H1 (cell line): ENCODE measurements around the gene CEACAM20. TPM values are rescaled to one million over a fixed set of nuclear protein-coding genes. Genes with fewer than 3 reads are reported as not detected.

ENCODE experiments used
- CTCF ChIA-PET: fragments of 300-600 bp; sonication (Branson Sonifier 250); formaldehyde crosslinking; loops from one replicate; lab custom pipeline; 2021; ENCODE audit not compliant: partially characterized antibody; lab: Charles Lee
- POLR2A ChIA-PET: fragments of 300-600 bp; sonication (Branson Sonifier 250); formaldehyde crosslinking; loops from one replicate; lab custom pipeline; 2021; ENCODE audit warnings: inconsistent platforms; ENCODE audit not compliant: partially characterized antibody; lab: Charles Lee
- DNase-seq, 2 experiments: peaks; one replicate each; pipeline versions ENCODE4 v3.0.0 to v3.0.0-alpha.2; 2010 to 2022; ENCODE audit warnings: low spot score in 2 of 2, low read depth in 1 of 2, mixed read lengths in 1 of 2
- FAIRE-seq: peaks from 2 replicates; lab custom pipeline; 2011; peaks lifted over from hg19 to GRCh38; lab: Jason Lieb, UNC
- H2AFZ ChIP-seq: 2 replicates; pipeline ENCODE4 v1.8.1; 2012; ENCODE audit warnings: low read length, inconsistent platforms
- H2AK5ac ChIP-seq: 2 replicates; pipeline ENCODE4 v1.6.1; 2013; ENCODE audit warnings: low read depth, low read length
- H2BK120ac ChIP-seq: replicated peaks from 2 replicates; pipeline ENCODE3; 2013; ENCODE audit warnings: low read depth, low read length, inconsistent platforms
- H2BK12ac ChIP-seq: 2 replicates; pipeline ENCODE4 v1.6.1; 2013; ENCODE audit warnings: low read depth, low read length
- H2BK15ac ChIP-seq: 2 replicates; pipeline ENCODE4 v1.6.1; 2013; ENCODE audit warnings: low read length
- H2BK20ac ChIP-seq: 2 replicates; pipeline ENCODE4 v1.6.1; 2013; ENCODE audit warnings: low read length
- H2BK5ac ChIP-seq: 2 replicates; pipeline ENCODE4 v1.6.1; 2013; ENCODE audit warnings: low read depth, low read length
- H3K14ac ChIP-seq: 2 replicates; pipeline ENCODE4 v1.6.1; 2013; ENCODE audit warnings: inconsistent platforms; ENCODE audit not compliant: insufficient read length
- H3K18ac ChIP-seq: 2 replicates; pipeline ENCODE4 v1.6.1; 2013; ENCODE audit warnings: low read length; ENCODE audit errors: extremely low read depth
- H3K23ac ChIP-seq: 2 replicates; pipeline ENCODE4 v1.6.1; 2013; ENCODE audit warnings: inconsistent platforms; ENCODE audit not compliant: insufficient read length
- H3K23me2 ChIP-seq: 2 replicates; pipeline ENCODE4 v1.6.1; 2013; ENCODE audit warnings: low read depth, low read length
- H3K27ac ChIP-seq: 2 replicates; pipeline ENCODE4 v1.6.1; 2011; ENCODE audit warnings: low read depth, low read length, inconsistent platforms
- H3K27me3 ChIP-seq, 4 experiments: replicated peaks in 1 of 4; 1 replicate in 1 of 4; 2 replicates in 3 of 4; pipeline versions ENCODE4 v1.6.1 to v1.8.1; 2011 to 2013; ENCODE audit warnings: low read length in 3 of 4, mild to moderate bottlenecking in 3 of 4, inconsistent platforms in 2 of 4, mixed read lengths in 2 of 4, moderate library complexity in 1 of 4; ENCODE audit not compliant: control insufficient read depth in 3 of 4, insufficient read depth in 3 of 4; ENCODE audit errors: extremely low read depth in 1 of 4
- H3K36me3 ChIP-seq, 4 experiments: 2 replicates each; pipeline versions ENCODE4 v1.6.1 to v1.8.1; 2011 to 2013; ENCODE audit warnings: mild to moderate bottlenecking in 4 of 4, low read length in 3 of 4, moderate library complexity in 2 of 4, control low read depth in 1 of 4, inconsistent platforms in 1 of 4; ENCODE audit not compliant: insufficient read depth in 4 of 4, control insufficient read depth in 2 of 4
- H3K4ac ChIP-seq: replicated peaks from 2 replicates; pipeline ENCODE3; 2013; ENCODE audit warnings: low read length, low read depth, mixed read lengths, inconsistent platforms; ENCODE audit not compliant: insufficient read length
- H3K4me1 ChIP-seq, 4 experiments: replicated peaks in 1 of 4; 1 replicate in 1 of 4; 2 replicates in 3 of 4; pipeline versions ENCODE4 v1.6.1 to v1.8.1; 2011 to 2013; ENCODE audit warnings: low read length in 3 of 4, inconsistent platforms in 2 of 4, mixed read lengths in 1 of 4; ENCODE audit not compliant: insufficient read depth in 4 of 4, control insufficient read depth in 3 of 4
- H3K4me2 ChIP-seq, 2 experiments: 2 replicates each; pipeline versions ENCODE4 v1.6.1 to v1.8.1; 2011 to 2013; ENCODE audit warnings: low read depth in 2 of 2, low read length in 2 of 2, control low read depth in 1 of 2, inconsistent platforms in 1 of 2, mild to moderate bottlenecking in 1 of 2; ENCODE audit not compliant: insufficient read depth in 1 of 2
- H3K4me3 ChIP-seq, 4 experiments: fragments of 200-600, 300-600 bp in 1 of 4; sonication (generic), shearing (Covaris generic), sonication (Bioruptor Twin) in 1 of 4; 2 replicates each; pipeline versions ENCODE4 v1.5.1 to v1.8.1; 2011 to 2016; ENCODE audit warnings: low read length in 4 of 4, low read depth in 3 of 4, control low read depth in 2 of 4, inconsistent platforms in 2 of 4, mild to moderate bottlenecking in 2 of 4, mixed read lengths in 1 of 4, moderate library complexity in 1 of 4; ENCODE audit not compliant: insufficient read depth in 2 of 4; ENCODE audit errors: extremely low read depth in 1 of 4
- H3K56ac ChIP-seq: replicated peaks from 2 replicates; pipeline ENCODE3; 2013; ENCODE audit warnings: low read depth, mild to moderate bottlenecking, mixed read lengths, low read length, inconsistent platforms; ENCODE audit not compliant: insufficient read length
- H3K79me1 ChIP-seq: 2 replicates; pipeline ENCODE4 v1.6.1; 2013; ENCODE audit warnings: low read depth, low read length, control low read depth
- H3K79me2 ChIP-seq, 2 experiments: 2 replicates each; pipeline versions ENCODE4 v1.6.1 to v1.8.1; 2012 to 2013; ENCODE audit warnings: low read length in 2 of 2, mild to moderate bottlenecking in 2 of 2, inconsistent platforms in 1 of 2; ENCODE audit not compliant: insufficient read depth in 2 of 2, control insufficient read depth in 1 of 2
- H3K9ac ChIP-seq, 4 experiments: replicated peaks in 1 of 4; 1 replicate in 1 of 4; 2 replicates in 3 of 4; pipeline versions ENCODE4 v1.6.1 to v1.8.1; 2011 to 2013; ENCODE audit warnings: low read depth in 3 of 4, low read length in 3 of 4, control low read depth in 2 of 4, mild to moderate bottlenecking in 2 of 4, moderate library complexity in 2 of 4, inconsistent platforms in 1 of 4; ENCODE audit errors: extremely low read depth in 1 of 4
- H3K9me3 ChIP-seq, 2 experiments: 2 replicates each; pipeline versions ENCODE4 v1.6.1 to v1.8.1; 2012 to 2013; ENCODE audit warnings: mild to moderate bottlenecking in 2 of 2, moderate library complexity in 2 of 2, control low read depth in 1 of 2, inconsistent platforms in 1 of 2, low read depth in 1 of 2, low read length in 1 of 2, mixed read lengths in 1 of 2; ENCODE audit not compliant: insufficient read depth in 2 of 2
- H4K20me1 ChIP-seq, 2 experiments: replicated peaks in 1 of 2; 2 replicates each; pipeline versions ENCODE3 to v1.8.1; 2011 to 2013; ENCODE audit warnings: inconsistent platforms in 2 of 2, low read length in 2 of 2, mild to moderate bottlenecking in 1 of 2; ENCODE audit not compliant: insufficient read depth in 2 of 2, control insufficient read depth in 1 of 2
- H4K5ac ChIP-seq: 2 replicates; pipeline ENCODE4 v1.6.1; 2013; ENCODE audit warnings: low read length, low read depth, mixed read lengths, inconsistent platforms; ENCODE audit not compliant: insufficient read length
- H4K8ac ChIP-seq: 2 replicates; pipeline ENCODE4 v1.8.0; 2013; ENCODE audit warnings: mild to moderate bottlenecking, moderate library complexity, low read length, inconsistent platforms; ENCODE audit not compliant: insufficient read depth; ENCODE audit errors: extremely low read depth
- H4K91ac ChIP-seq: replicated peaks from 2 replicates; pipeline ENCODE3; 2013; ENCODE audit warnings: low read length, mixed read lengths, inconsistent platforms; ENCODE audit not compliant: insufficient read length
- BRCA1 ChIP-seq: IDR thresholded peaks from 2 replicates; pipeline ENCODE4 v1.6.1; 2012; ENCODE audit warnings: low read depth, low read length, improper control_type of control experiment
- GTF2F1 ChIP-seq: IDR thresholded peaks from 2 replicates; pipeline ENCODE4 v1.6.1; 2012; ENCODE audit warnings: low read depth, low read length, improper control_type of control experiment, borderline replicate concordance
- HDAC2 ChIP-seq, 2 experiments: fragments of 300-600 bp in 1 of 2; sonication (generic) in 1 of 2; IDR thresholded peaks; 2 replicates each; pipeline ENCODE4 v1.6.1; 2011 to 2012; ENCODE audit warnings: low read depth in 2 of 2, low read length in 2 of 2, mild to moderate bottlenecking in 2 of 2, moderate library complexity in 2 of 2, borderline replicate concordance in 1 of 2, inconsistent platforms in 1 of 2
- KDM5A ChIP-seq: fragments of 200-600 bp; IDR thresholded peaks from 2 replicates; pipeline ENCODE4 v1.7.1; 2012; ENCODE audit warnings: mild to moderate bottlenecking, low read length, inconsistent platforms, mixed read lengths
- MAX ChIP-seq: IDR thresholded peaks from 2 replicates; pipeline ENCODE4 v1.6.1; 2012; ENCODE audit warnings: inconsistent platforms
- NANOG ChIP-seq: IDR thresholded peaks from 2 replicates; pipeline ENCODE4 v1.6.1; 2011; ENCODE audit warnings: low read length, low read depth, mild to moderate bottlenecking, inconsistent platforms; ENCODE audit not compliant: insufficient read depth, poor library complexity, severe bottlenecking
- POLR2AphosphoS5 ChIP-seq: IDR thresholded peaks from 2 replicates; pipeline ENCODE4 v1.6.1; 2011; ENCODE audit warnings: low read depth, low read length
- SAP30 ChIP-seq: fragments of 300-600 bp; sonication (generic); IDR thresholded peaks from 2 replicates; pipeline ENCODE4 v1.7.1; 2012; ENCODE audit warnings: low read length, moderate library complexity, mild to moderate bottlenecking, inconsistent platforms; ENCODE audit not compliant: insufficient read depth, insufficient replicate concordance
- SP1 ChIP-seq: IDR thresholded peaks from 2 replicates; pipeline ENCODE4 v1.6.1; 2011; ENCODE audit warnings: low read depth, low read length
- SP4 ChIP-seq: IDR thresholded peaks from 2 replicates; pipeline ENCODE4 v1.6.1; 2012; ENCODE audit warnings: low read length, inconsistent platforms
- SUZ12 ChIP-seq: fragments of 200-600 bp; sonication (generic); IDR thresholded peaks from 2 replicates; pipeline ENCODE4 v1.6.1; 2012; ENCODE audit warnings: mild to moderate bottlenecking, inconsistent platforms, low read length, moderate library complexity, mixed read lengths
- TAF7 ChIP-seq: optimal IDR thresholded peaks from 2 replicates; pipeline ENCODE3; 2011; ENCODE audit warnings: low read depth, mild to moderate bottlenecking, inconsistent platforms, low read length, moderate library complexity, borderline replicate concordance
- ZNF274 ChIP-seq: IDR thresholded peaks from 2 replicates; pipeline ENCODE4 v1.7.0; 2012; ENCODE audit warnings: low read length, borderline replicate concordance; ENCODE audit errors: extremely low read depth
- WGBS, 2 experiments: shearing (Covaris generic) in 1 of 2; methylation state at CpG; one replicate each; pipeline versions ENCODE4 v1.1.6 to v1.1.7; 2013 to 2015; ENCODE audit warnings: low lambda C conversion rate in 2 of 2, mixed read lengths in 2 of 2, inconsistent platforms in 1 of 2, low coverage in 1 of 2, missing lambda C conversion rate in 1 of 2; ENCODE audit not compliant: insufficient replicate concordance in 2 of 2, insufficient coverage in 1 of 2, insufficient read length in 1 of 2; ENCODE audit errors: extremely low coverage in 1 of 2, missing lambda C conversion rate in 1 of 2; 5-methylcytosine and 5-hydroxymethylcytosine counted together
- polyA plus RNA-seq, 7 experiments: library from polyadenylated mRNA; depleted of rRNA in 3 of 7; stranded (reverse) in 5 of 7; unstranded in 2 of 7; fragments of >200 nt in 5 of 7; fragments of 200-250 nt in 2 of 7; gene quantifications; 1 replicate in 5 of 7; 2 replicates in 1 of 7; 4 replicates in 1 of 7; pipeline versions ENCODE4 v1.2.1 to v1.2.3, GENCODE V29; 2011 to 2013; ENCODE audit warnings: missing spikeins in 2 of 7, mixed read lengths in 2 of 7
- total RNA-seq: library from RNA; stranded (reverse); fragmentation: NEBNext Ultra II Directional; extraction: Animal tissue kit (Norgen Biotek cat#: 25700); gene quantifications from 2 replicates; pipeline ENCODE4 v1.2.1, GENCODE V29; 2021

Gene CEACAM20
- total and polyA plus RNA-seq, 2 of the 8 experiments (the other 6 are each of a cell fraction or from before 2014, with no cell fraction given): not detected

DNA sequence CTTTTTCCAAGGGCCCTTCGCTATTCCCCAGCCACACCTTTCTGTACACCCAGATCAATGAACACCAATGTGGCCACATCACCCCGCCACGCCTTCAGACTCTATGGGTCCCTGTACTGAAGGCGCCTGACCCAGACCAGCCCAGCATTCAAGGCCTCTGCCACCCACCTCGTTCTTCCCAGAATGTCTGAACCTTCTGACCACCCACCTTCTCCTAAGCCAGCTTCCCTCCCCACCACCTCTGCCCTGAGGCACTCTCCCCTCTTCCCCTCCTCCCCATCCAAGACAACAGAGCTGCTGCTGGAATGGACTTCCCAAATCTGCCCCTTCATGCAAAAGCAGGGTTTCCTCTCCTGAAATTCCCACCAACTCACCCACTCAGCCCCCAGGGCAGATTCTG lies 3.3 kb upstream of the CEACAM20 start:
- Histone ChIP-seq H3K23me2 (no peaks in the 10 kb centered on the region; the same call in 1 of the 2 replicates), H3K9me3 (peaks cover 45 to 70% of the 10 kb centered on the region in 2 experiments; a peak in 3 of 4 replicates), H3K14ac (no peak overlapping the region), H2AFZ (no peak overlapping the region), H3K27me3 (no peaks in the 10 kb centered on the region), H3K4me1 (no peaks in the 10 kb centered on the region; a peak in 1 of 7 replicates), H3K79me2 (no peaks in the 10 kb centered on the region), H2BK120ac (no peak overlapping the region), H2AK5ac (no peak overlapping the region), H3K4ac (no peak overlapping the region), H3K18ac (no peak overlapping the region), H3K9ac (no peak overlapping the region), H3K4me3 (no peak overlapping the region), H4K20me1 (no peaks in the 10 kb centered on the region), H4K8ac (no peak overlapping the region), H2BK20ac (no peak overlapping the region), H4K91ac (no peak overlapping the region), H2BK15ac (no peak overlapping the region), H3K4me2 (no peak overlapping the region), H3K23ac (no peak overlapping the region), H2BK5ac (no peak overlapping the region), H2BK12ac (no peak overlapping the region), H3K27ac (no peak overlapping the region), H3K36me3 (no peaks in the 10 kb centered on the region), H3K56ac (no peak overlapping the region), H4K5ac (no peak overlapping the region), H3K79me1 (no peaks in the 10 kb centered on the region)
- DNase-seq (no peak), FAIRE-seq (no peak)
- CTCF ChIA-PET: interaction anchor here (0.6 kb wide), 1 partner anchor 58 kb away, joined by 3 read pairs; no protein-coding TSS in a partner anchor
- 78% methylated on average over 5 of the region's 5 CpGs; no CpG with 5 or more reads in 1 of the 2 experiments for WGBS, 2 experiments
- POLR2A ChIA-PET: no interaction called here
- no peak for TF ChIP-seq ZNF274
- TF ChIP-seq GTF2F1: no peak
- no peak for TF ChIP-seq TAF7
- no peak for TF ChIP-seq SP1
- no peak for TF ChIP-seq MAX
- TF ChIP-seq SUZ12: no peak
- no peak for TF ChIP-seq POLR2AphosphoS5
- no peak for TF ChIP-seq BRCA1
- no peak for TF ChIP-seq SP4
- no peak for TF ChIP-seq NANOG
- TF ChIP-seq HDAC2 (IDR thresholded peaks at IDR 0.05; ENCODE audit: borderline replicate concordance in 1 of 2, low read depth in 2 of 2, low read length in 2 of 2): no peak
- no peak for TF ChIP-seq KDM5A
- TF ChIP-seq SAP30: no peak
